OCI-LY7 (cell line): ENCODE data around the gene SLC25A33. TPM values are rescaled to one million over a fixed set of nuclear protein-coding genes. Genes with fewer than 3 reads are reported as not detected.

Experiments used
- Bru-seq: library from RNA; stranded (reverse); fragments of 400-500 nt; gene quantifications from one replicate; lab custom pipeline; 2021; lab: Mats Ljungman, UMichigan
- BruChase-seq, 2 experiments: library from RNA; stranded (reverse); fragments of 400-500 nt; gene quantifications; one replicate each; lab custom pipeline; 2021; lab: Mats Ljungman, UMichigan
- BruUV-seq: library from RNA; stranded (reverse); fragments of 400-500 nt; replicated peaks from 2 replicates; lab custom pipeline; 2021; lab: Mats Ljungman, UMichigan
- CTCF ChIA-PET: fragments of 300-600 bp; sonication (Branson Sonifier 250); formaldehyde crosslinking; loops from one replicate; lab custom pipeline; 2022; ENCODE audit warnings: antibody characterized with exemption; ENCODE audit not compliant: unreplicated experiment; lab: Charles Lee
- POLR2A ChIA-PET: fragments of 300-600 bp; sonication (Branson Sonifier 250); formaldehyde crosslinking; loops from one replicate; lab custom pipeline; 2022; ENCODE audit warnings: antibody characterized with exemption; lab: Charles Lee
- DNase-seq: peaks from one replicate; pipeline ENCODE4 v3.0.0-alpha.2; 2015; ENCODE audit warnings: low spot score
- H2AFZ ChIP-seq: fragments of 200-600 bp; sonication (generic), shearing (Covaris generic); 2 replicates; pipeline ENCODE4 v1.6.1; 2014; ENCODE audit warnings: mild to moderate bottlenecking, antibody characterized with exemption, low read length, moderate library complexity
- H3K27ac ChIP-seq: fragments of 200-600 bp; sonication (generic); 2 replicates; pipeline ENCODE4 v1.5.1; 2014; ENCODE audit warnings: mixed run types, low read depth, mild to moderate bottlenecking, moderate library complexity, low read length, inconsistent platforms; ENCODE audit not compliant: poor library complexity, severe bottlenecking
- H3K36me3 ChIP-seq: fragments of 200-600 bp; sonication (generic); 2 replicates; pipeline ENCODE4 v1.6.1; 2014; ENCODE audit warnings: mild to moderate bottlenecking, antibody characterized with exemption, low read length, moderate library complexity, mixed read lengths; ENCODE audit not compliant: insufficient read depth
- H3K4me1 ChIP-seq: fragments of 200-600 bp; sonication (generic); 2 replicates; pipeline ENCODE4 v1.5.1; 2014; ENCODE audit warnings: mild to moderate bottlenecking, low read length; ENCODE audit not compliant: insufficient read depth, poor library complexity, severe bottlenecking
- H3K4me2 ChIP-seq: fragments of 200-600 bp; sonication (generic); 2 replicates; pipeline ENCODE4 v1.6.1; 2014; ENCODE audit warnings: mild to moderate bottlenecking, low read length
- H3K4me3 ChIP-seq: fragments of 200-600 bp; sonication (generic); 2 replicates; pipeline ENCODE4 v1.5.1; 2014; ENCODE audit warnings: mild to moderate bottlenecking, low read depth, low read length; ENCODE audit not compliant: poor library complexity, severe bottlenecking
- H3K79me2 ChIP-seq: fragments of 200-600 bp; sonication (generic); 2 replicates; pipeline ENCODE4 v1.6.1; 2016; ENCODE audit warnings: low read depth, mild to moderate bottlenecking, low read length, moderate library complexity, mixed read lengths; ENCODE audit not compliant: insufficient read depth
- H3K9me2 ChIP-seq: fragments of 200-600 bp; sonication (generic); 2 replicates; pipeline ENCODE4 v1.6.1; 2016; ENCODE audit warnings: mild to moderate bottlenecking, low read length, mixed read lengths; ENCODE audit not compliant: insufficient read depth
- H3K9me3 ChIP-seq: fragments of 200-600 bp; sonication (generic); 2 replicates; pipeline ENCODE4 v1.6.1; 2014; ENCODE audit warnings: mild to moderate bottlenecking, mixed run types, low read length, mixed read lengths
- H4K20me1 ChIP-seq: fragments of 200-600 bp; sonication (generic); 2 replicates; pipeline ENCODE4 v1.6.1; 2014; ENCODE audit warnings: mild to moderate bottlenecking, antibody characterized with exemption, low read length, moderate library complexity, mixed read lengths; ENCODE audit not compliant: insufficient read depth
- CTCF ChIP-seq: fragments of 200-600 bp; sonication (generic); conservative IDR thresholded peaks from 2 replicates; pipeline ENCODE4 v1.5.1; 2014; ENCODE audit warnings: mild to moderate bottlenecking, antibody characterized with exemption, low read length, moderate library complexity, mixed read lengths
- EZH2phosphoT487 ChIP-seq: fragments of 200-600 bp; sonication (generic); IDR thresholded peaks from 2 replicates; pipeline ENCODE4 v1.6.1; 2018; ENCODE audit warnings: low read depth, borderline replicate concordance, mild to moderate bottlenecking, mixed run types, antibody characterized with exemption, low read length, moderate library complexity, mixed read lengths
- intact Hi-C: fragments of 100-400 bp; cut with micrococcal nuclease; formaldehyde crosslinking; loops from one replicate; pipeline ENCODE4 v1.10.0; 2022; ENCODE audit not compliant: unreplicated experiment
- long read RNA-seq: library from polyadenylated mRNA; stranded (forward); transcript quantifications from one replicate; pipeline ENCODE4 v2.0.0, GENCODE V29; 2022
- total RNA-seq, 2 experiments: library from RNA; depleted of rRNA in 1 of 2; stranded (reverse); fragments of >200 nt in 1 of 2; shearing (Covaris generic) in 1 of 2; gene quantifications; 2 replicates each; pipeline ENCODE4 v1.2.3, GENCODE V29; 2014 to 2022

The SLC25A33 gene
- total RNA-seq (2014; rRNA removed; shearing (Covaris generic)): 14.4 and 15.1 TPM in 2 replicates
- total RNA-seq (2022): 14.1 and 16.5 TPM in 2 replicates
- Bru-seq, nascent RNA: percentile 81 among the genes with signal in this experiment
- percentile 79 among the genes with signal in this experiment for BruChase-seq, experiment 1, labeled RNA remaining after a 6-hour chase
- percentile 77 among the genes with signal in this experiment for BruChase-seq, experiment 2, labeled RNA remaining after a 2-hour chase
- long read RNA-seq, transcript SLC25A33-201 (7 exons, 3,854 nt): major isoform, 39 of 55 reads
- long read RNA-seq, partial matches to known transcripts: 0 of 55 reads
- long read RNA-seq, other reads (novel, unspliced or antisense): 16 of 55 reads

- intact Hi-C loops: loop anchor here (1.0 to 5.0 kb wide), 4 partner anchors 22 to 49 kb away; partner anchors contain the start of gene TMEM201
- CTCF ChIA-PET: no interaction called here
These were observed at the start of gene SLC25A33 for GRCh38 chr1:9539165-9539828. Gene SLC25A33 (plus strand): TSS chr1:9539465. CDS start chr1:9539692, 227 bp downstream.

GRCh38 chr1:9490605-9491339 is 48.5 kb upstream of the SLC25A33 start:
- POLR2A ChIA-PET: interaction anchor here (0.7 kb wide), 1 partner anchor 201 kb away, joined by 3 read pairs; no protein-coding TSS in a partner anchor

More at GRCh38 chr1:9539165-9539828, at the start of gene SLC25A33:
- Histone ChIP-seq H3K4me1 (peaks cover 23% of the 10 kb centered on the region), H3K27ac (peak within 1 kb of the TSS; percentile 77), H3K79me2 (peaks cover 46% of the 10 kb centered on the region), H2AFZ (peak within 1 kb of the TSS; percentile 69), H4K20me1 (peaks cover 11% of the 10 kb centered on the region; the same call in 1 of the 2 replicates), H3K4me2 (peak within 1 kb of the TSS; percentile 81), H3K9me2 (no peaks in the 10 kb centered on the region), H3K4me3 (peak within 1 kb of the TSS; percentile 98), H3K36me3 (peaks cover 17% of the 10 kb centered on the region), H3K9me3 (no peaks in the 10 kb centered on the region)
- TF ChIP-seq CTCF: no peak
- no peak for TF ChIP-seq EZH2phosphoT487
- DNase-seq: peak; percentile 98
- POLR2A ChIA-PET: interaction anchor here (1.0 to 1.9 kb wide), 5 partner anchors 15 to 20 kb away, joined by 3 to 10 read pairs (median 7); no protein-coding TSS in a partner anchor
- BruUV-seq: no TSS peak

More at GRCh38 chr1:9490605-9491339, 48.5 kb upstream of the SLC25A33 start:
- CTCF ChIA-PET: interaction anchor here (0.7 to 1.3 kb wide), 3 partner anchors 201 to 225 kb away, joined by 3 to 5 read pairs (median 3); no protein-coding TSS in a partner anchor
- Histone ChIP-seq H2AFZ (peak overlapping the region; percentile 9; the same call in 1 of the 2 replicates), H3K27ac (no peak overlapping the region), H4K20me1 (no peaks in the 10 kb centered on the region), H3K4me1 (peaks cover 9% of the 10 kb centered on the region), H3K4me3 (no peak overlapping the region), H3K79me2 (no peaks in the 10 kb centered on the region), H3K9me3 (no peaks in the 10 kb centered on the region), H3K9me2 (no peaks in the 10 kb centered on the region), H3K4me2 (no peak overlapping the region), H3K36me3 (no peaks in the 10 kb centered on the region)
- TF ChIP-seq EZH2phosphoT487 (no peak), CTCF (peak; percentile 93)
- peak; percentile 81 for DNase-seq
- no TSS peak for BruUV-seq
- intact Hi-C loops: loop anchor here (1.0 to 2.0 kb wide), 3 partner anchors 201 to 380 kb away; no protein-coding TSS in a partner anchor
